A549 (cell line): ENCODE results near the gene RNF4.

Experiments
- BHLHE40 ChIP-seq: IDR thresholded peaks from 2 replicates; pipeline ENCODE4 v1.6.1; 2012; ENCODE audit warnings: low read depth, low read length, inconsistent platforms
- CHD2 ChIP-seq: fragments of 150-350 bp; IDR thresholded peaks from 2 replicates; pipeline ENCODE4 v1.6.1; 2014; ENCODE audit warnings: low read length; ENCODE audit not compliant: partially characterized antibody
- CHD4 ChIP-seq: fragments of 200-600 bp; sonication (generic); IDR thresholded peaks from 2 replicates; pipeline ENCODE4 v1.6.1; 2016; ENCODE audit warnings: antibody characterized with exemption, mild to moderate bottlenecking, borderline replicate concordance
- CTCF ChIP-seq: fragments of >200 bp; sonication (Bioruptor Twin); formaldehyde crosslinking; IDR thresholded peaks from 3 replicates; pipeline ENCODE4 v1.5.1; 2016
- EP300 ChIP-seq, 2 experiments: fragments of >200 bp; sonication (Bioruptor Twin); formaldehyde crosslinking; IDR thresholded peaks; 2 replicates in 1 of 2; 3 replicates in 1 of 2; pipeline ENCODE4 v1.6.1; 2016 to 2017
- JUN ChIP-seq, 2 experiments: fragments of >200 bp; sonication (Bioruptor Twin); formaldehyde crosslinking; IDR thresholded peaks; 2 replicates in 1 of 2; 3 replicates in 1 of 2; pipeline ENCODE4 v1.6.1; 2016 to 2017
- MAFK ChIP-seq: fragments of 450-650 bp; IDR thresholded peaks from 2 replicates; pipeline ENCODE4 v1.6.1; 2014; ENCODE audit not compliant: partially characterized antibody
- POLR2A ChIP-seq: IDR thresholded peaks from 2 replicates; pipeline ENCODE4 v1.6.1; 2012; ENCODE audit warnings: mild to moderate bottlenecking, low read length
- POLR2AphosphoS2 ChIP-seq: conservative IDR thresholded peaks from 2 replicates; pipeline ENCODE4 v1.6.1; 2012; ENCODE audit warnings: low read length, improper control_type of control experiment, inconsistent platforms
- REST ChIP-seq: fragments of 200-600 bp; sonication (generic); IDR thresholded peaks from 2 replicates; pipeline ENCODE4 v1.6.1; 2016; ENCODE audit warnings: antibody characterized with exemption, mild to moderate bottlenecking, moderate library complexity
- USF2 ChIP-seq: fragments of 450-650 bp; IDR thresholded peaks from 2 replicates; pipeline ENCODE4 v1.6.1; 2014; ENCODE audit warnings: antibody characterized with exemption
- ZNF302 ChIP-seq: fragments of 250-450 bp; sonication (Bioruptor Pico); IDR thresholded peaks from 2 replicates; pipeline ENCODE4 v1.9.0; 2021; ENCODE audit warnings: inconsistent platforms, mild to moderate bottlenecking, moderate library complexity

- TF ChIP-seq MAFK, result no peak
- no peak for TF ChIP-seq JUN (IDR thresholded peaks at IDR 0.05)
- TF ChIP-seq CTCF, result no peak
- TF ChIP-seq POLR2AphosphoS2, result no peak
- TF ChIP-seq ZNF302, result no peak
- no peak for TF ChIP-seq EP300 (IDR thresholded peaks at IDR 0.05)
- no peak for TF ChIP-seq BHLHE40
- no peak for TF ChIP-seq POLR2A
- no peak for TF ChIP-seq REST
- TF ChIP-seq USF2, result no peak
- no peak for TF ChIP-seq CHD4
- TF ChIP-seq CHD2, result no peak
Measured at GRCh38 chr4:2472187-2472586, 3.3 kb downstream of the RNF4 start.
